GM13977 (cell line): Measurements from ENCODE around the gene CADM2.

Experiments
- DNase-seq: peaks from one replicate; pipeline ENCODE4 v3.0.0; 2012; ENCODE audit warnings: low spot score
- CTCF ChIP-seq: IDR thresholded peaks from 2 replicates; pipeline ENCODE4 v1.5.1; 2012; ENCODE audit warnings: mild to moderate bottlenecking, control low read depth; ENCODE audit not compliant: insufficient read depth; ENCODE audit errors: extremely low read depth, missing control alignments
- in situ Hi-C: fragments of 300-500 bp; cut with MboI; formaldehyde crosslinking; loops from one replicate; pipeline ENCODE4 v1.12.0; 2022; ENCODE audit warnings: low sequenced_read_pairs, low pct_unique_long_range_greater_than_20kb, mixed read lengths, inconsistent platforms; ENCODE audit not compliant: unreplicated experiment

CADM2 gene

DNA sequence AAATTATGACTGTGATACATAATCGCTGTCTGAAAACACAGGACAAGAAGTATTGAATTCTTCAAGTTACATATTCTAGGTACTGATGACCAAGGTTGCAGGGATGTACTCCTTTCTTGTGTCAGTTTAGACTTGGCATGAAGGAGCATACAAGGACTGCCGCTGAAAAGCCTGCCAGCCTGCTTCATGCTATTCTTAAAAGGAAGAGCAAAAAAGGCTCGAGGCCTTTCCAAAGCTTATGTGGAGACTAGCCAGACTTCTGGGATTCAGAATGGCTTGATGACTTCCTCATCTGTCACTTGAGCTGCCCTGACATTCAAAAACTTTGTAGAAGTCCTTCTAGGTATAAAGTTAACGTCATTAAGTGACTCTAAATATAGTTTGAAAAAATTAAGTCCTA is 92.0 kb downstream of the CADM2 start:
- no peak for TF ChIP-seq CTCF
- DNase-seq: no peak
- in situ Hi-C loops: no loop called here

DNA sequence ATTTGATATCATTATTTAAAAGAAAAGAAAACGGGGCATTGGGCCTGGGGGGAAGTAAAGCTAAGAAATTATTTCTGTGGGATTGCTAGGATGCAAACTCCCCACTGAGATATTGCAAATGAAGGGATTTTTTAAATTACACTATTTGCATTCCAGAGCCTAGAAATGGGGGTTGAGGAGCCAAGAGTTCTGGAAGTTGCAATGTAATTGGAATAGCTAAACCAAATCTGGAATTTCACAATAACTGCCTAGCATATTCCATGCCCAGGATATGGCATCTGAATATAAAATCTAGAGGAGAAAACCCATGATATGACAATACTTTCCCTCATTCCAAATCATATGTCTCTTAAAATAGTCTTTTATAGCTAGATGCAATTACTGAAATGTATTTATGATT is 93.0 kb downstream of the CADM2 start:
- no peak for DNase-seq
- no peak for TF ChIP-seq CTCF
- in situ Hi-C loops: no loop called here

- TF ChIP-seq CTCF: no peak
- DNase-seq: no peak
- in situ Hi-C loops: no loop called here
Measured at GRCh38 chr3:85053626-85054025, 94.8 kb downstream of the CADM2 start.

DNA sequence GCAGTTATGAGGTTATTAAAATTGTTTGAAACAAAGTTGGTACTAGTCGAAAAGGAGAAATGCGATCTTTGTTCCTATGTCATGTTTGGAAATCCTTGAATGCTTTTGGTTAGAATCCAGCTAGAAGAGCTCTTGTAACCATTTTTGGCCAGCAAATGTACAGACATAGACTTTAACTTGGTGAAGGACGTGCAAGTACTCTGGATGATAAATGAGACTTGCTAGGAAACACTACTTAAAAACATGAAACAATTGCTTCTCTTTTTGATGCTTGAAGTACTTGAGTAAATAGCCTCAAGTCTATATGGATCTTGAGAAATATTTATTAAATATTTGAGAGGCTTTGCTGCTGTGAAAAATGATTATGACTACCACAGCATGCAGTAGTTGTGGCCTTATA is 95.8 kb downstream of the CADM2 start:
- no peak for TF ChIP-seq CTCF
- in situ Hi-C loops: no loop called here
- DNase-seq: no peak

DNA sequence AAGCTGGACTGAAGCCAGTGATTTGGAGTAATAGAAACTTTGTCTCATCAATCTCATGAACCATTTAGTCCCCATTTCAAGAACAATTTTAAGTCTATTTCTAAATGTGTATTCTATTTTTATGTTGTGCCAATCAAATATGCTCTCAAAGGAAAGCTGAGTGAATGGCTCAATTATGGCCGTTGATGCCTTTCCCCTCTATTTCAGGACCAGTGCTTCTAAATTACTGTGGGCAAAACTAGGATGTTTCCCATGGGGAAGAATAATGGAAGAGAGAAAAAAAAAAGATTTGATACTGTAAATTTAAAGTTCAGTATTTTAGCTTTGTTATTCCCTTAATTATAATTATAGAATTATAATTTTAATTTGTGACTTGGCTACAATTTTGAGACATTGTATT is 110.1 kb downstream of the CADM2 start:
- in situ Hi-C loops: no loop called here
- DNase-seq: no peak
- no peak for TF ChIP-seq CTCF

GRCh38 chr3:85074003-85074402 is 115.2 kb downstream of the CADM2 start:
- no peak for TF ChIP-seq CTCF
- in situ Hi-C loops: no loop called here
- DNase-seq: no peak

- DNase-seq: no peak
Measured at GRCh38 chr3:85075663-85076062, 116.9 kb downstream of the CADM2 start.

More at GRCh38 chr3:85075663-85076062, 116.9 kb downstream of the CADM2 start:
- in situ Hi-C loops: no loop called here
- TF ChIP-seq CTCF: no peak
